ENCODE data around the gene DCDC2C. TPM values are rescaled to one million over a fixed set of nuclear protein-coding genes. Genes with fewer than 3 reads are reported as not detected.

Gene DCDC2C
- total RNA-seq, 1 experiment from 2014 or later, result not detected

DNA sequence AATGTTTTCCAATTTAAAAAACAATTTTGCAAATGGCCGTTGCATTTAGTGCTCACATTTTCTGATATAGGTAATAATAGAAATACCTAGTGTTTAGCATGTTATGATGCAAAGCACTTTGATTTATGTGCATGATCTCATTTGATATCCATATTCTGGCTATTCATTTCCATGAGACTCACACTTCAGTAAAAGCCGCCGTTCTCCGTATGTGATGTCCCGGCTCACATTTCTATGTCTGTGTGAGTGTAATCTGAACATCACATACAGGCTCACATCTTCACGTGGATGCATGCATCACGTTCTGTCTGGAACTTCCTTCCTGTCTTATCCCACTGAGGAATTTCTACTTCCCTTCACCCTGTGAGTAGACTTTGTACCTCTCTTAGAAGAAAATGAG is 45.8 kb downstream of the DCDC2C start:
- TF ChIP-seq SIN3A (IDR thresholded peaks at IDR 0.05; ENCODE audit: borderline replicate concordance, insufficient read depth, low read depth, low read length), result no peak
- DNase-seq (ENCODE audit: low read depth, low spot score), result no peak
- Histone ChIP-seq H3K27me3 (ENCODE audit: control insufficient read depth, insufficient read depth, low read length) (peaks cover 6% of the 10 kb centered on the region), H3K27ac (ENCODE audit: low read length) (no peak overlapping the region), H3K36me3 (ENCODE audit: control insufficient read depth, insufficient read depth, low read length) (no peaks in the 10 kb centered on the region), H3K4me1 (ENCODE audit: control insufficient read depth, insufficient read depth, low read length) (no peaks in the 10 kb centered on the region), H3K4me3 (ENCODE audit: low read depth in 2 of 2, low read length in 2 of 2) (no peak overlapping the region), H3K9me3 (ENCODE audit: control insufficient read depth, insufficient read depth, low read depth, low read length) (no peaks in the 10 kb centered on the region)
- in situ Hi-C loops (cut with HindIII; ENCODE audit: low pct_unique_long_range_greater_than_20kb, low sequenced_read_pairs) (no loop called here), intact Hi-C loops (cut with micrococcal nuclease; ENCODE audit: unreplicated experiment) (no loop called here)
- ATAC-seq, result no peak
- ChIA-PET CTCF (no interaction called here), POLR2A (no interaction called here)
- no TSS peak for BruUV-seq (replicated peaks)

DNA sequence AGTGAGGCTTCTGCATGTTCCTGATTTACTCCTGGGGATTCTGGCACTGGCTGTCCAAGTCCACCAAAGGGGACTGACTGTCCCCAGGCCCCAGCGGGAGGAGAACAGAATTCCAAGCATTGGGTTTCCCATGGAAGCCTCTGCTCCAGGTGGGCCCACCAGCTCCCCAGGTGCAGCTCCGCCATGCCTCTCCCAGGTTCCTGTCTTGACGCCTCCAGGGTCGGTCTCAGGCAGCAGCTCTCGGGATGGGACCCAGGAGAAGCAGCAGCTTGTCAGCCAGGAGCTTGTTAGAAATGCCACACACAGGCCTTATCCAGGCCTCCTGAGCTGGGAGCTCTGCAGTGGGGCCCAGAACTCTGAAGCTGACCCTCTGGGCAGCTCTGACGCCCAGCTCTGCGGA is 47.9 kb downstream of the DCDC2C start:
- no peaks in the 10 kb centered on the region for H3K9me3 ChIP-seq (ENCODE audit: control insufficient read depth, insufficient read depth, low read depth, low read length)
- TF ChIP-seq, protein P1, sequence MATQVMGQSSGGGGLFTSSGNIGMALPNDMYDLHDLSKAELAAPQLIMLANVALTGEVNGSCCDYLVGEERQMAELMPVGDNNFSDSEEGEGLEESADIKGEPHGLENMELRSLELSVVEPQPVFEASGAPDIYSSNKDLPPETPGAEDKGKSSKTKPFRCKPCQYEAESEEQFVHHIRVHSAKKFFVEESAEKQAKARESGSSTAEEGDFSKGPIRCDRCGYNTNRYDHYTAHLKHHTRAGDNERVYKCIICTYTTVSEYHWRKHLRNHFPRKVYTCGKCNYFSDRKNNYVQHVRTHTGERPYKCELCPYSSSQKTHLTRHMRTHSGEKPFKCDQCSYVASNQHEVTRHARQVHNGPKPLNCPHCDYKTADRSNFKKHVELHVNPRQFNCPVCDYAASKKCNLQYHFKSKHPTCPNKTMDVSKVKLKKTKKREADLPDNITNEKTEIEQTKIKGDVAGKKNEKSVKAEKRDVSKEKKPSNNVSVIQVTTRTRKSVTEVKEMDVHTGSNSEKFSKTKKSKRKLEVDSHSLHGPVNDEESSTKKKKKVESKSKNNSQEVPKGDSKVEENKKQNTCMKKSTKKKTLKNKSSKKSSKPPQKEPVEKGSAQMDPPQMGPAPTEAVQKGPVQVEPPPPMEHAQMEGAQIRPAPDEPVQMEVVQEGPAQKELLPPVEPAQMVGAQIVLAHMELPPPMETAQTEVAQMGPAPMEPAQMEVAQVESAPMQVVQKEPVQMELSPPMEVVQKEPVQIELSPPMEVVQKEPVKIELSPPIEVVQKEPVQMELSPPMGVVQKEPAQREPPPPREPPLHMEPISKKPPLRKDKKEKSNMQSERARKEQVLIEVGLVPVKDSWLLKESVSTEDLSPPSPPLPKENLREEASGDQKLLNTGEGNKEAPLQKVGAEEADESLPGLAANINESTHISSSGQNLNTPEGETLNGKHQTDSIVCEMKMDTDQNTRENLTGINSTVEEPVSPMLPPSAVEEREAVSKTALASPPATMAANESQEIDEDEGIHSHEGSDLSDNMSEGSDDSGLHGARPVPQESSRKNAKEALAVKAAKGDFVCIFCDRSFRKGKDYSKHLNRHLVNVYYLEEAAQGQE (IDR thresholded peaks at IDR 0.05; ENCODE audit: insufficient read depth in 1 of 2, low read depth in 2 of 2, low read length in 1 of 2), result no peak
- TF ChIP-seq POLR2AphosphoS5 (IDR thresholded peaks at IDR 0.05; ENCODE audit: low read depth, low read length) (no peak), TCF7L2 (IDR thresholded peaks at IDR 0.05; ENCODE audit: low read depth, low read length) (no peak), SIN3A (IDR thresholded peaks at IDR 0.05; ENCODE audit: borderline replicate concordance, insufficient read depth, low read depth, low read length) (no peak)
- TF ChIP-seq, protein P2, sequence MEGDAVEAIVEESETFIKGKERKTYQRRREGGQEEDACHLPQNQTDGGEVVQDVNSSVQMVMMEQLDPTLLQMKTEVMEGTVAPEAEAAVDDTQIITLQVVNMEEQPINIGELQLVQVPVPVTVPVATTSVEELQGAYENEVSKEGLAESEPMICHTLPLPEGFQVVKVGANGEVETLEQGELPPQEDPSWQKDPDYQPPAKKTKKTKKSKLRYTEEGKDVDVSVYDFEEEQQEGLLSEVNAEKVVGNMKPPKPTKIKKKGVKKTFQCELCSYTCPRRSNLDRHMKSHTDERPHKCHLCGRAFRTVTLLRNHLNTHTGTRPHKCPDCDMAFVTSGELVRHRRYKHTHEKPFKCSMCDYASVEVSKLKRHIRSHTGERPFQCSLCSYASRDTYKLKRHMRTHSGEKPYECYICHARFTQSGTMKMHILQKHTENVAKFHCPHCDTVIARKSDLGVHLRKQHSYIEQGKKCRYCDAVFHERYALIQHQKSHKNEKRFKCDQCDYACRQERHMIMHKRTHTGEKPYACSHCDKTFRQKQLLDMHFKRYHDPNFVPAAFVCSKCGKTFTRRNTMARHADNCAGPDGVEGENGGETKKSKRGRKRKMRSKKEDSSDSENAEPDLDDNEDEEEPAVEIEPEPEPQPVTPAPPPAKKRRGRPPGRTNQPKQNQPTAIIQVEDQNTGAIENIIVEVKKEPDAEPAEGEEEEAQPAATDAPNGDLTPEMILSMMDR (IDR thresholded peaks at IDR 0.05), result no peak
- H3K27me3 ChIP-seq (ENCODE audit: control insufficient read depth, insufficient read depth, low read length), result peaks cover 6% of the 10 kb centered on the region
- CTCF ChIA-PET, result no interaction called here
- POLR2A ChIA-PET, result no interaction called here
- H3K27ac ChIP-seq (ENCODE audit: low read length), result no peak overlapping the region
- intact Hi-C loops (cut with micrococcal nuclease; ENCODE audit: unreplicated experiment) (no loop called here), in situ Hi-C loops (cut with HindIII; ENCODE audit: low pct_unique_long_range_greater_than_20kb, low sequenced_read_pairs) (no loop called here)
- DNase-seq (ENCODE audit: low read depth, low spot score), result no peak
- no peaks in the 10 kb centered on the region for H3K4me1 ChIP-seq (ENCODE audit: control insufficient read depth, insufficient read depth, low read length)
- BruUV-seq (replicated peaks), result no TSS peak
- no peaks in the 10 kb centered on the region for H3K36me3 ChIP-seq (ENCODE audit: control insufficient read depth, insufficient read depth, low read length)
- H3K4me3 ChIP-seq (ENCODE audit: low read depth in 2 of 2, low read length in 2 of 2), result no peak overlapping the region
- no peak for ATAC-seq

DNA sequence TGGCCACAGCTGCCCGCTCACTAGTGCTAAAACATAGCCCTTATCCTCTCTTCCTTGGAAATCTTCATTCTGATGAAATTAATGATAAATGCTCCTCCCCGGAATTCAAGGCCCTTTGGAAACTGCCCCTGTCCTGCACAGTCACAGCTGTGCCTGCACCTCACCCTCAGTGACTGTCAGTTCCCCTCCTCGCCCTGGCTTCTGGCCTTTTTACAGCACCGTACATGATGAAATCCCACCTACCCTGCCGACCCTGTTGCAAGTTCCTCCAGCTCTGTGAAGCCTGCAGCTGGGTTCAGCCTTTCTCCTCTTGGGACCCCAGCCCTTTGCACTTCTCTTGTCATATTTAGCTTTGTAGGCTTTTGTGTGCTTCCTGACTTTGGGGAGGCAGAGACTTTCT is 48.4 kb downstream of the DCDC2C start:
- Histone ChIP-seq H3K4me1 (ENCODE audit: control insufficient read depth, insufficient read depth, low read length) (no peaks in the 10 kb centered on the region), H3K27ac (ENCODE audit: low read length) (no peak overlapping the region), H3K36me3 (ENCODE audit: control insufficient read depth, insufficient read depth, low read length) (no peaks in the 10 kb centered on the region), H3K27me3 (ENCODE audit: control insufficient read depth, insufficient read depth, low read length) (peaks cover 6% of the 10 kb centered on the region), H3K9me3 (ENCODE audit: control insufficient read depth, insufficient read depth, low read depth, low read length) (no peaks in the 10 kb centered on the region), H3K4me3 (ENCODE audit: low read depth in 2 of 2, low read length in 2 of 2) (no peak overlapping the region)
- no TSS peak for BruUV-seq (replicated peaks)
- in situ Hi-C loops (cut with HindIII; ENCODE audit: low pct_unique_long_range_greater_than_20kb, low sequenced_read_pairs), result no loop called here
- ATAC-seq, result no peak
- TF ChIP-seq TCF7L2 (IDR thresholded peaks at IDR 0.05; ENCODE audit: low read depth, low read length) (no peak), SIN3A (IDR thresholded peaks at IDR 0.05; ENCODE audit: borderline replicate concordance, insufficient read depth, low read depth, low read length) (no peak), POLR2AphosphoS5 (IDR thresholded peaks at IDR 0.05; ENCODE audit: low read depth, low read length) (no peak)
- TF ChIP-seq, protein P1 (IDR thresholded peaks at IDR 0.05; ENCODE audit: insufficient read depth in 1 of 2, low read depth in 2 of 2, low read length in 1 of 2), result no peak
- TF ChIP-seq, protein P2 (IDR thresholded peaks at IDR 0.05), result no peak
- CTCF ChIA-PET, result no interaction called here
- intact Hi-C loops (cut with micrococcal nuclease; ENCODE audit: unreplicated experiment), result no loop called here
- POLR2A ChIA-PET, result no interaction called here
- no peak for DNase-seq (ENCODE audit: low read depth, low spot score)

Data from Panc1 (cell line).